Hepatocyte (in vitro differentiated cells): Measurements from ENCODE around the gene CLEC14A. TPM values are rescaled to one million over a fixed set of nuclear protein-coding genes. Genes with fewer than 3 reads are reported as not detected.
A peak's percentile ranks its signal among the peaks of the same experiment; 100 is the strongest.

ENCODE experiments used
- DNase-seq: peaks from one replicate; pipeline ENCODE4 v3.0.0-alpha.2; 2016; ENCODE audit warnings: low spot score
- H2AFZ ChIP-seq: fragments of 200-600 bp; sonication (generic); 2 replicates; pipeline ENCODE4 v1.6.0; 2016; ENCODE audit warnings: antibody characterized with exemption, mild to moderate bottlenecking
- H3K27ac ChIP-seq: fragments of 200-600 bp; sonication (generic); 2 replicates; pipeline ENCODE4 v1.5.1; 2016; ENCODE audit warnings: mild to moderate bottlenecking
- H3K27me3 ChIP-seq: fragments of 200-600 bp; sonication (generic); 2 replicates; pipeline ENCODE4 v1.6.1; 2016
- H3K36me3 ChIP-seq: fragments of 200-600 bp; sonication (generic); replicated peaks from 2 replicates; pipeline ENCODE4 v1.5.1; 2016; ENCODE audit warnings: low read depth; ENCODE audit not compliant: insufficient read depth
- H3K4me1 ChIP-seq: fragments of 200-600 bp; sonication (generic); 2 replicates; pipeline ENCODE4 v1.5.1; 2016; ENCODE audit warnings: mild to moderate bottlenecking, moderate library complexity; ENCODE audit not compliant: insufficient read depth
- H3K4me2 ChIP-seq: fragments of 200-600 bp; sonication (generic); 2 replicates; pipeline ENCODE4 v1.6.0; 2016
- H3K4me3 ChIP-seq: fragments of 200-600 bp; sonication (generic); 2 replicates; pipeline ENCODE4 v1.5.1; 2016; ENCODE audit warnings: mild to moderate bottlenecking
- H3K79me2 ChIP-seq: fragments of 200-600 bp; sonication (generic); 2 replicates; pipeline ENCODE4 v1.6.0; 2017; ENCODE audit warnings: mild to moderate bottlenecking
- H3K9me2 ChIP-seq: fragments of 200-600 bp; sonication (generic); replicated peaks from 2 replicates; pipeline ENCODE4 v1.6.0; 2017; ENCODE audit warnings: mild to moderate bottlenecking; ENCODE audit not compliant: insufficient read depth
- H3K9me3 ChIP-seq: fragments of 200-600 bp; sonication (generic); 2 replicates; pipeline ENCODE4 v1.5.1; 2016; ENCODE audit warnings: low read depth, mild to moderate bottlenecking
- H4K20me1 ChIP-seq: fragments of 200-600 bp; sonication (generic); 2 replicates; pipeline ENCODE4 v1.6.0; 2016; ENCODE audit warnings: mild to moderate bottlenecking; ENCODE audit not compliant: insufficient read depth, poor library complexity, severe bottlenecking
- EZH2 ChIP-seq: fragments of 200-600 bp; sonication (generic); IDR thresholded peaks from 2 replicates; pipeline ENCODE4 v1.6.1; 2016; ENCODE audit warnings: antibody characterized with exemption, mild to moderate bottlenecking, borderline replicate concordance
- EZH2phosphoT487 ChIP-seq: fragments of 200-600 bp; sonication (generic); IDR thresholded peaks from one replicate; pipeline ENCODE4 v1.6.1; 2018; ENCODE audit warnings: antibody characterized with exemption, mild to moderate bottlenecking, low read depth, moderate library complexity; ENCODE audit not compliant: unreplicated experiment, severe bottlenecking
- WGBS: methylation state at CpG from one replicate; pipeline ENCODE4 v1.1.6; 2016; ENCODE audit warnings: low lambda C conversion rate; ENCODE audit errors: missing lambda C conversion rate; 5-methylcytosine and 5-hydroxymethylcytosine counted together
- polyA plus RNA-seq: library from polyadenylated mRNA; unstranded; fragments of >200 nt; fragmentation: Nextera tagmentation; extraction: Ambion mirVana; gene quantifications from 2 replicates; pipeline ENCODE4 v1.2.1, GENCODE V29; 2016
- total RNA-seq: library from RNA; depleted of rRNA; stranded (reverse); fragments of >200 nt; gene quantifications from 2 replicates; pipeline ENCODE4 v1.2.3, GENCODE V29; 2014
- TF ChIP-seq, protein P1 (sequence below): fragments of 200-600 bp; sonication (generic); IDR thresholded peaks from 2 replicates; pipeline ENCODE4 v1.5.1; 2016; ENCODE audit warnings: antibody characterized with exemption, mild to moderate bottlenecking; ENCODE audit not compliant: poor library complexity

Gene CLEC14A
- total and polyA plus RNA-seq, 2 experiments from 2014 or later, result 1.9 to 2.3 TPM

DNA sequence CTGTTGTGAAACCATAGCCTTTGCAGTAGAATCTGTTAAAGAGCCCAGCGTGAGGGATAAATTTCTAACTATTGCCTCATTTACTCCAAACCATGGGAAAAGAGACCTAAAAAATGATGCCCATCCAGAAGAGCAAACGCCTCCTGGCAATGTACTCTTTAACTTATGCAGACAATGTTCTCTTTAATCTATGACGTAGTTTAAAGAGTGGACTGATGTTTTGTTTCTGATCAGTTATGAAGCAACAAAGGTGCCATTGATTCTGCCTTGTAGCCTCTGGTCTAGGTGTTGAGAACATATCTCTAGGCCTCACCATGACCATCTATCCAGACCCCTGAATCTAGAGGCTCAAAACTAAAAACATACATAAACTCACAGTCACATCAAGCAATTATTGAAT is 34.8 kb downstream of the CLEC14A start:
- Histone ChIP-seq H3K27ac (no peak overlapping the region), H3K79me2 (no peaks in the 10 kb centered on the region), H3K36me3 (no peaks in the 10 kb centered on the region), H4K20me1 (no peaks in the 10 kb centered on the region), H3K4me3 (no peak overlapping the region), H3K4me2 (no peak overlapping the region), H2AFZ (no peak overlapping the region), H3K9me3 (no peaks in the 10 kb centered on the region), H3K9me2 (no peaks in the 10 kb centered on the region), H3K27me3 (no peaks in the 10 kb centered on the region), H3K4me1 (peaks cover 10% of the 10 kb centered on the region)
- DNase-seq, result no peak
- 87% methylated on average over 3 of the region's 3 CpGs for WGBS
- TF ChIP-seq EZH2 (no peak), EZH2phosphoT487 (no peak)
- TF ChIP-seq, protein P1, sequence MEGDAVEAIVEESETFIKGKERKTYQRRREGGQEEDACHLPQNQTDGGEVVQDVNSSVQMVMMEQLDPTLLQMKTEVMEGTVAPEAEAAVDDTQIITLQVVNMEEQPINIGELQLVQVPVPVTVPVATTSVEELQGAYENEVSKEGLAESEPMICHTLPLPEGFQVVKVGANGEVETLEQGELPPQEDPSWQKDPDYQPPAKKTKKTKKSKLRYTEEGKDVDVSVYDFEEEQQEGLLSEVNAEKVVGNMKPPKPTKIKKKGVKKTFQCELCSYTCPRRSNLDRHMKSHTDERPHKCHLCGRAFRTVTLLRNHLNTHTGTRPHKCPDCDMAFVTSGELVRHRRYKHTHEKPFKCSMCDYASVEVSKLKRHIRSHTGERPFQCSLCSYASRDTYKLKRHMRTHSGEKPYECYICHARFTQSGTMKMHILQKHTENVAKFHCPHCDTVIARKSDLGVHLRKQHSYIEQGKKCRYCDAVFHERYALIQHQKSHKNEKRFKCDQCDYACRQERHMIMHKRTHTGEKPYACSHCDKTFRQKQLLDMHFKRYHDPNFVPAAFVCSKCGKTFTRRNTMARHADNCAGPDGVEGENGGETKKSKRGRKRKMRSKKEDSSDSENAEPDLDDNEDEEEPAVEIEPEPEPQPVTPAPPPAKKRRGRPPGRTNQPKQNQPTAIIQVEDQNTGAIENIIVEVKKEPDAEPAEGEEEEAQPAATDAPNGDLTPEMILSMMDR, result no peak

DNA sequence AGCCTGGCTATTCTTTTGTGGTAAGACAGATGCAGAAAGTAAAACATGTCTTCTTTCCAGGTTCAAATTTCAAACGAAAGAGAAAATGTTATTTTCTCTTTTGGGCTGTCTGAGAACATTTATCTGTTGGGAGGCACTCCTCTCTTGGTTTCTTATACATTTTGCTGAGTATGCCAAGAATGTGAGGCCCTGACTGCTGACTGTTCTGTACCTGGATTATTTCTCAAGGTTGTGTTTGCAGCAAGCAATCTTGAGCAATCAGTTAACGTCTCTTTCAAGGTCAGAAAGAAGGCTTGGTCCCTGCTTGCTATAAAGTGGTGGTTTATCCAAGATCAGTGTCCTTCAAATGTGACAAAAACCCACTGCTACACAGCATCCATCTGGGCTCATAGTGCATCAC is 38.3 kb downstream of the CLEC14A start:
- H3K9me3 ChIP-seq, result no peaks in the 10 kb centered on the region
- peak overlapping the region; percentile 14 for H3K4me2 ChIP-seq
- no peak overlapping the region for H2AFZ ChIP-seq
- peak overlapping the region; percentile 69 for H3K27ac ChIP-seq
- no peaks in the 10 kb centered on the region for H3K79me2 ChIP-seq
- no peaks in the 10 kb centered on the region for H3K9me2 ChIP-seq
- peaks cover 2% of the 10 kb centered on the region for H3K27me3 ChIP-seq
- WGBS, result 44% methylated on average over 2 of the region's 2 CpGs
- peak; percentile 48 for DNase-seq
- H3K4me1 ChIP-seq, result peaks cover 10% of the 10 kb centered on the region
- H4K20me1 ChIP-seq, result no peaks in the 10 kb centered on the region
- no peak for TF ChIP-seq EZH2
- TF ChIP-seq EZH2phosphoT487, result no peak
- TF ChIP-seq, protein P1, result no peak
- H3K4me3 ChIP-seq, result no peak overlapping the region
- H3K36me3 ChIP-seq, result no peaks in the 10 kb centered on the region

DNA sequence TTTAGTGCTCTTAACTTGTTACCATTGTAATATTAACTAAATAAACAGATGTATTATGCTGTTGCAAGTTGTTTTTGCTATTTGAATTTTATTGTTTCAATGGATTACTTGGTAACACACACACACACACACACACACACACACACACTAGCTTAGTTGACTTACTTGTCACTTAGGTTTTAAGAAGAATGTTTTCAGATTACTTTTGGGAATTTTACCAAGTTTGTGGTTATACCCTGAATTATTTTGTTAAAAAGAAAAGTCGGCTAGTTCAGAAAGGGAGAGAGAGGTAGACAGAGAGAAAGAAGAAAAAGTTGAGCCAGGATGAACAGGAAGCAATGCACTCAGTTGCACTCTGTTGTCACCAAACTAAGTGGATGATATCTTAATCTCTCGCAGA is 42.9 kb downstream of the CLEC14A start:
- Histone ChIP-seq H3K4me1 (peaks cover 30% of the 10 kb centered on the region), H3K79me2 (no peaks in the 10 kb centered on the region), H3K9me2 (no peaks in the 10 kb centered on the region), H3K36me3 (no peaks in the 10 kb centered on the region), H4K20me1 (no peaks in the 10 kb centered on the region), H3K27me3 (peaks cover 40% of the 10 kb centered on the region), H3K4me2 (no peak overlapping the region), H2AFZ (no peak overlapping the region), H3K9me3 (no peaks in the 10 kb centered on the region), H3K4me3 (no peak overlapping the region), H3K27ac (no peak overlapping the region)
- WGBS, result 86% methylated on average over 2 of the region's 2 CpGs
- no peak for DNase-seq
- TF ChIP-seq, protein P1, result no peak
- TF ChIP-seq EZH2phosphoT487 (no peak), EZH2 (no peak)

DNA sequence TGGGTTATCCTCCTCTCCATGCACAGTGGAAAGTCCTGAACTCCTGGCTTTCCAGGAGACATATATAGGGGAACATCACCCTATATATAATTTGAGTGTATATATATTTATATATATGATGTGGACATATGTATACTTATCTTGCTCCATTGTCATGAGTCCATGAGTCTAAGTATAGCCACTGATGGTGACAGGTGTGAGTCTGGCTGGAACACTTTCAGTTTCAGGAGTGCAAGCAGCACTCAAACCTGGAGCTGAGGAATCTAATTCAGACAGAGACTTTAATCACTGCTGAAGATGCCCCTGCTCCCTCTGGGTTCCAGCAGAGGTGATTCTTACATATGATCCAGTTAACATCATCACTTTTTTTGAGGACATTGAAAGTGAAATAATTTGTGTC is 43.8 kb downstream of the CLEC14A start:
- no peaks in the 10 kb centered on the region for H4K20me1 ChIP-seq
- peak overlapping the region; percentile 89 for H3K4me2 ChIP-seq
- no peaks in the 10 kb centered on the region for H3K36me3 ChIP-seq
- H2AFZ ChIP-seq, result no peak overlapping the region
- no peak for DNase-seq
- H3K4me1 ChIP-seq, result peaks cover 23% of the 10 kb centered on the region
- no peak overlapping the region for H3K4me3 ChIP-seq
- no peaks in the 10 kb centered on the region for H3K9me3 ChIP-seq
- H3K27ac ChIP-seq, result no peak overlapping the region
- TF ChIP-seq EZH2phosphoT487 (no peak), EZH2 (no peak)
- TF ChIP-seq, protein P1, result no peak
- H3K79me2 ChIP-seq, result no peaks in the 10 kb centered on the region
- H3K9me2 ChIP-seq, result no peaks in the 10 kb centered on the region
- H3K27me3 ChIP-seq, result peaks cover 44% of the 10 kb centered on the region
